ENCODE data around the gene PPARA. TPM values are rescaled to one million over a fixed set of nuclear protein-coding genes. Genes with fewer than 3 reads are reported as not detected.

Gene PPARA
- total RNA-seq, 1 experiment from 2014 or later: 4.9 TPM

DNA sequence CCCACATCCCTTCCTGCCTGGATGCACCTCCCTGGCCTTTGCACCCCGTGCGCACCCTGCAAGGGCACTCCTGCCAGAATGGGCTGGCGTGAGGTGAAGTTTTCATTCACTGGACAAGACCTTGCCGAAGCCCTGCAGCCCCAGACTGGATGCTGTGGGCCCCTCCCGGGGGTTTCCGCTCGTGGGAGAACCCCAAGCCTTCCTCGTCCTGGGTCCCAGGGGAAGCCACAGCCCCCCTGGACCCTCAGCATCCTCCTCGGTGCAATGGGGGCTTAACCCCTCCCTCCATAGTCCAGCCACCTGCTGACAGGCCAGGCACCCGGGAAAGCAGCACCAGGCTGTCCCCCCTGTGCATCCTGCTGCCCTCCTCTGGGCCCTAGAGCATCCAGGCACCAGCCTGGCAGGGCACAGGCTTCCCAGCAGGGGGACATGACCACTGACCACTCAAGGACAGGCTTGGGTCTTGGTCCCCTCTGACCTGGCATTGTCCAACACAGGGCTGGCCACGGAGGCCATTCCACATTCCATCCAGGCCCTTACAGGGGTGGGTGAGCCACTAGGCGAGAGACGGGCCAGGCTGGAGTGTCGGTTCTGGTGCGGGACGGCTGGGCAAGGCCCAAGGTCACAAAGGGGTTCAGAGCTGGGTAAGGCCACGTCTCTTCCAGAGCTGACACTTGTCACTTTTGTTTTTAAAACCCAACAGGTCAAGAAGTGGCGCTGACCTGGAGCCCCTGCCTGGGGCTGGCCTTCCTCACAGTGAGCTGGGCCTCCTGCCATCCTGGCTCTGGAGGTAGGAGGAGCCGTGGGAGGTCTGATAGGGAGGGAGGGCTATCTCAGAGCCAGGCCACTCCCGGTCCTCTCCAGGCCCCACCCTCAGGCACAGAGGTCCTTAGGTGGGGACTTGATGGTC is 41.5 kb upstream of the PPARA start:
- Histone ChIP-seq H3K27me3 (replicated peaks) (no peaks in the 10 kb centered on the region), H3K36me3 (peaks cover 100% of the 10 kb centered on the region), H3K9me3 (replicated peaks) (no peaks in the 10 kb centered on the region), H3K27ac (no peak overlapping the region), H3K4me1 (replicated peaks) (peaks cover 11% of the 10 kb centered on the region), H3K4me3 (no peak overlapping the region)
- peak in 1 of 2 experiments; percentile 33 for DNase-seq (ENCODE audit: low read depth in 1 of 2, low spot score in 2 of 2)

DNA sequence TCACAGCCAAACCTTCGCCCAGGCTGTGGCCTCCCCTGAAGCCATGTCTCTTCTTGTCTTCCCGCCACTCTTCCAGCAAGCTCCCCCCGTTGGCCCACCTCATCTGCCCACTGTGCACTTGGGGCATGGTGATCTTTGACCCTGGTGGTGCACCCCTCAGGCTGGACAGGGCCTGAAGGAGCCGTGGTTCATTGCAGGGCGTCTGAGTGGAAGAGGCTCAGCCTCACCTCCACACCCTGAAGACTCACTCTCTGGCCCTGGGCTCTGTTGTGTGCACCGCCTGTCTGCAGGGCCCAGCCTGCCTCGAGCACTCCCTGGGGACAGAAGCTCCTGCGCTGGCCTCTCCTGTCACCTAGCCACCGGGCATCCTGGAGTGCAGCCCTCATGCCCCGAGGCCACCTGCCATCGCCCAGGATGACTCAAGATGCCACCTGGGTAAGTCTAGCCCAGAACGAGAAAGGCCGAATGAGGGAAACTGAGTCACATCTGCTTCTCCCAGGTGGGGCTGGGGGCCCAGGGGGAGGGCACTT is 40.8 kb upstream of the PPARA start:
- Histone ChIP-seq H3K4me3 (no peak overlapping the region), H3K9me3 (replicated peaks) (no peaks in the 10 kb centered on the region), H3K36me3 (peaks cover 100% of the 10 kb centered on the region), H3K27ac (no peak overlapping the region), H3K4me1 (replicated peaks) (peaks cover 8% of the 10 kb centered on the region), H3K27me3 (replicated peaks) (no peaks in the 10 kb centered on the region)
- no peak for DNase-seq (ENCODE audit: low read depth in 1 of 2, low spot score in 2 of 2)

DNA sequence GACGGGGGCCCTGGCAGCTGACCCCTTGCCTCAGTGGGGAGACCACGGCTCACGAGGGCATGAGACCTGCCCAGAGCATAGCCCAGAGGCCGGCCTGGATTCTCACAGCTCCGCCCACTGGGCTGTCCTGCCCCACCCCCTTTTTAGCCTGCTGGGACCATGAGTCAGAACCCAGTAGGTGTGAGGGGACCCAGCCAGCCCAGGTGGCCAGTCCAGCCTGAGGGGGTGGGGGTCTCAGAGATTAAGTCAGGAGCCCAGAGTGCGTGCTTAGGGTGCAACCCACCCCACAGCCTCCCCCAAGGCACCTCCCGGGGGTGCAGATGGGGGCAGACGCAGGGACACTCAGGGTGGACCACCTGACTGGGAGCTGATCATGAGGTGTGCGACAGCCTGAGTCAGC is 40.1 kb upstream of the PPARA start:
- no peak overlapping the region for H3K4me3 ChIP-seq
- H3K4me1 ChIP-seq (replicated peaks): peaks cover 8% of the 10 kb centered on the region
- no peaks in the 10 kb centered on the region for H3K27me3 ChIP-seq (replicated peaks)
- peak in 1 of 2 experiments; percentile 65 for DNase-seq (ENCODE audit: low read depth in 1 of 2, low spot score in 2 of 2)
- H3K9me3 ChIP-seq (replicated peaks): no peaks in the 10 kb centered on the region
- H3K27ac ChIP-seq: no peak overlapping the region
- H3K36me3 ChIP-seq: peaks cover 100% of the 10 kb centered on the region

DNA sequence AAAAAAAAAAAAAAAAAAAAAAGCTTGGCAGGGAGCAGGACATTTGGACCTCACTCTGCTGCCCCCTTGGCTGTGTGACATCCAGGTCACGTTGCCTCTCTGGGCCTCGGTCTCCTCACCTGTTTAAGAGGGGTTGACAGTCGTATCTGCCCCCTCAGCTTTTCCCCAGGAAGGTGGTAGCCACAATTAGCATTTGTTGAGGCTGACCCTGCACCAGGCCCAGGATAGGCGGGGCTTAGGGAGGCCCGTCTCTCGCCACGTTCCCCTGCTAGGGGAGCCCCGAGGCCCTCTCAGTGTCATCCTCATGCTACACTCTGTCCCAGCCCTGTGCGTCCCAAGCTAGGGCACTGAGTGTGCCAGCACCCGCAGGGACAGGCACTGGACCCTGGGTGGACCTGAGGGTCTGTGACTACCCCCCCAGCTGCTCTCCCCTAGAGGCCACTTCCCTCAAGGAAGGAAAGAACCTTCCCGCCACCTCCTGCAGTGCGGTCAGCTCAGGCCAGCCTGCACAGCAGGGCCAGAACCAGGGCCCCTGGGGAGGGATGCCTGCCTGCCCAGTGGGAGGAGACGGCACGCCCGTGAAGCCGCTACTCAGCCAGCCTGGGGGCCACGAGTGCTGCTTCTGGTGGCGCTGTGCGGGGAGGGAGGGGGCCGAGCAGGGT is 38.5 kb upstream of the PPARA start:
- DNase-seq (ENCODE audit: low read depth in 1 of 2, low spot score in 2 of 2): no peak
- no peaks in the 10 kb centered on the region for H3K9me3 ChIP-seq (replicated peaks)
- peaks cover 90% of the 10 kb centered on the region for H3K36me3 ChIP-seq
- H3K4me3 ChIP-seq: no peak overlapping the region
- H3K27ac ChIP-seq: no peak overlapping the region
- no peaks in the 10 kb centered on the region for H3K27me3 ChIP-seq (replicated peaks)
- H3K4me1 ChIP-seq (replicated peaks): peaks cover 19% of the 10 kb centered on the region

DNA sequence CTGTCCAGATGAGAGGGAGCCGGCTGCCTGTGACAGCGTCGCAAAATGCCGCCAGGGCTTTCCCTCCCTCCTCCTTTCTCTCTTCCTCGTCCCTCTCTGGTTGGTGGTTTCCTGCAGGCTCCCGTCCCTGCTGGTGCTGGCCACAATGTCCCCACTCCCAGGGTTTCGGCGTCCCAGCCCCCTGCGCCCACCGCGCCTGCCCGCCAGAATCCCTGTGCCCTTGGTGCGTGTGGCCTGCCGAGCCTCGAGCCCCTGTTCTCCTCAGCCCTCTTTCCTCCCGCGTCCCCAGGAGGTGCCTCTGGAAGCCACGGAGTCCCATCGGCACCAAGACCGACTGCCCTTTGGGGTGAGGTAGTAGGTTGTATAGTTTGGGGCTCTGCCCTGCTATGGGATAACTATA is 37.9 kb upstream of the PPARA start:
- Histone ChIP-seq H3K36me3 (peaks cover 89% of the 10 kb centered on the region), H3K4me3 (no peak overlapping the region), H3K9me3 (replicated peaks) (no peaks in the 10 kb centered on the region), H3K27me3 (replicated peaks) (no peaks in the 10 kb centered on the region), H3K4me1 (replicated peaks) (peaks cover 20% of the 10 kb centered on the region), H3K27ac (no peak overlapping the region)
- DNase-seq (ENCODE audit: low read depth in 1 of 2, low spot score in 2 of 2): no peak

DNA sequence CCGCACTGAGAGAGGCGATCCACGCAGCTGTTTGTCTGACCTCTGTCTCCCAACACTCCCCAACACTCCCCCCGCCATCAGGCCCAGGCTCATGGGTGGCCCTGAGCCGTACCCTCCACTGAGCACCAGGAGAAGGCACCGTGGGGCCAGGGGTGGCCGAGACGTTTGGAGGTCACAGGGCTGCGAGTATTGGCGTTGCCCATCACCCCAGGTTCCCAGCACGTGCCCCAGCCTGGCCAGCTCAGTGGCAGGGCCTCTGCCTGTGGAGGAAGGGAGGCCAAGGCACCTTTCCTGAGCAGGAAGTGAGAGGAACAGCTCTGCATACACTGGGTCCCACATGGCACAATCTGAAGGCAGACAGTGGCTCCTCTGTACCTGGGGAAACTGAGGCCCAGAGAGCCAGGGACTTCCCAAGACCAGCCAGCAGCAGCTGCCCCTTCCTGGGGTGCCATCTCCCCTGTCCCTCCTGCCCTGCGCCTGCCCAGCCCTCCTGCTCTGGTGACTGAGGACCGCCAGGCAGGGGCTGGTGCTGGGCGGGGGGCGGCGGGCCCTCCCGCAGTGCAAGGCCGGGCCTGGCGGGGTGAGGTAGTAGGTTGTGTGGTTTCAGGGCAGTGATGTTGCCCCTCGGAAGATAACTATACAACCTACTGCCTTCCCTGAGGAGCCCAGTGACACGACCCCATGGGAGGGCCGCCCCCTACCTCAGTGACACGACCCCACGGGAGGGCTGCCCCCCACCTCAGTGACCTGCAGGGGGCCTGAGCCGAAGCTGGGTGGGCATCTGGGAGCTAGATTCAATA is 37.0 kb upstream of the PPARA start:
- no peaks in the 10 kb centered on the region for H3K27me3 ChIP-seq (replicated peaks)
- H3K4me3 ChIP-seq: no peak overlapping the region
- DNase-seq (ENCODE audit: low read depth in 1 of 2, low spot score in 2 of 2): no peak
- no peaks in the 10 kb centered on the region for H3K9me3 ChIP-seq (replicated peaks)
- no peak overlapping the region for H3K27ac ChIP-seq
- H3K4me1 ChIP-seq (replicated peaks): peaks cover 16% of the 10 kb centered on the region
- H3K36me3 ChIP-seq: peaks cover 80% of the 10 kb centered on the region

DNA sequence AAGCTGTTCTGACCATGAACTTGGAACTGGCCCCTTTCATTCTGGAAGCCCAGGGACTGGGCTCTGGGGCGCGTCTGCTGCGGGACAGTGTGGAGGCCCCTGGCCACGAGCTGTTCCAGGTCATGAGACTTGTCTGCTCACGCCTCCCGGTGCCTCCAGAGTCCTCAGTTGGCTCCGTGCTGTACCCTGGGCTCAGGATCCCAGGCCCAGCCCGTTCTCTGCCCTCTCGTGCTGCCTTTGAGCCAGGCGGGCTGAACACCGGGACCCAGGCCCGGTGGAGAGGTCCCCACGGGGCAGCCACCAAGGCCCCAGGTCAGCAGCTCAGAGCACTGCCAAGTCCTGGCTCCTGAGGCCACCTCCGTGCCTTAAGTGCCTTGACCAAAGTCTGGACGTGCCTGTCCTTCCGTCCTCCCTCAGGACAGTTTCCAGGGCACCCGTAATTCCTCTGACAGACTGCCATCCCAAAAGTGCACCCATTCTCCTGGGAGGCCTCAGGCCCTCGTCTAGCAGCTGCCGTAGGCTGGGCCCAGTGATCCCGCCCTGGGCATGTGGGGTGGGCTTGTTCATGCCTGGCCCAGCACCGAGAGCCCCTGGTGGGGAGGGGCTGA is 36.3 kb upstream of the PPARA start:
- DNase-seq (ENCODE audit: low read depth in 1 of 2, low spot score in 2 of 2): no peak
- H3K27me3 ChIP-seq (replicated peaks): no peaks in the 10 kb centered on the region
- no peak overlapping the region for H3K4me3 ChIP-seq
- H3K9me3 ChIP-seq (replicated peaks): no peaks in the 10 kb centered on the region
- peaks cover 73% of the 10 kb centered on the region for H3K36me3 ChIP-seq
- H3K27ac ChIP-seq: no peak overlapping the region
- H3K4me1 ChIP-seq (replicated peaks): peaks cover 16% of the 10 kb centered on the region

DNA sequence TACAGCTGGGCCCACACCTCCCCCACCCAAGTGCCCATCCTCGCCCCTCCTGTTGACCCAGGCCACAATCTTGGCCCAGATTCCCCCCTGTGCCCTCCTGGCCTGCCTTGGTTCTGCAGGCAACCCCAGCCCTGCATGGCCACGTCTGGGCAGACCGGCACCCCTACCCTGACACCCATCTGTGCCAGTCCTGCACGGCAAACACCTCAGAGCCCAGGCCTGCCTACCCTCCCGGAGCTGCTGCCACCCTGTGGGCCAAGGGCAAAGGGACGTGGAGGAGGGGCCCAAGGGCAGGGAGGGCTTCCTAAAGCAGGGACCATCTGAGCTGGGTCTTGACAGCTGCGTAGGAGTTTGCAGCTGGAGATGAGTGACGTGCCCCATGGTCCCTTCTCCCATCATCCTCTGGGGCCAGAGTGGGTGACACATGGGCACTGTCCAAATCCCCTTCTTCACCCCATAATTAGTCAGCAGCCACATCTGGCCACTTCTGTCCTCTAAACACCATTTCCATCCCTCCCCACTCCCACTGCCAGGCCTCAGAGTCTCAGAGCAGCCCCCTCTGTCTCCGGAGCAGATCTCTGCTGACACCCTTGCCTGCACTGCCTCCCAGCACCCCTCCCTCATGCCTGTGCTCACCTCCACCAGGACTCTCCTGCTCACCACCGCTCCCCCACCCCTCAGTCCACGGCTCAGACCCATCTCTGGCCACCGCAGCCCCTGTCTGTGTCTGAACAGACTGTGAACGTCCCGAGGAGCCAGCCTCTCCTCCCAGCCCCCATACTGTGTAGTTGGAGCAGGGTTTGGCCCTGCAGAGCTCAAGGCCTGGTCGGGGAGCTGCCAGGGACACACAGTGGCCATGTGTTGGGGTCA is 35.6 kb upstream of the PPARA start:
- H3K27me3 ChIP-seq (replicated peaks): no peaks in the 10 kb centered on the region
- H3K27ac ChIP-seq: no peak overlapping the region
- H3K9me3 ChIP-seq (replicated peaks): no peaks in the 10 kb centered on the region
- peaks cover 65% of the 10 kb centered on the region for H3K36me3 ChIP-seq
- peak in 1 of 2 experiments; percentile 42 for DNase-seq (ENCODE audit: low read depth in 1 of 2, low spot score in 2 of 2)
- H3K4me3 ChIP-seq: no peak overlapping the region
- peaks cover 16% of the 10 kb centered on the region for H3K4me1 ChIP-seq (replicated peaks)

DNA sequence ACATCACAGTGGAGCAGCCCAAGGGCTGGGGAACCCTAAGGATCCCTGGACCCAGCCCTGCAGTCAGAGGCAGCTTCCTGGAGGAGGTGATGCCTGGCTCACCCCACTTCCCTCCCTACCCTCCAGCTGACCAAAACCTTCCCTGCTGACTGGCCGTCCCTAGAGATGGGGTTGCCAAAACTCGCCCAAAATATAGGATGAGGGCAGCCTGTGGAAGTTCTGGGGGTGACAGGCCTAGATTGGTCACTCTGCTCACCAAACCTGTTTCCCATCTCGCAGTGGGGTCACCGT is 35.0 kb upstream of the PPARA start:
- H3K27ac ChIP-seq: no peak overlapping the region
- peaks cover 15% of the 10 kb centered on the region for H3K4me1 ChIP-seq (replicated peaks)

DNA sequence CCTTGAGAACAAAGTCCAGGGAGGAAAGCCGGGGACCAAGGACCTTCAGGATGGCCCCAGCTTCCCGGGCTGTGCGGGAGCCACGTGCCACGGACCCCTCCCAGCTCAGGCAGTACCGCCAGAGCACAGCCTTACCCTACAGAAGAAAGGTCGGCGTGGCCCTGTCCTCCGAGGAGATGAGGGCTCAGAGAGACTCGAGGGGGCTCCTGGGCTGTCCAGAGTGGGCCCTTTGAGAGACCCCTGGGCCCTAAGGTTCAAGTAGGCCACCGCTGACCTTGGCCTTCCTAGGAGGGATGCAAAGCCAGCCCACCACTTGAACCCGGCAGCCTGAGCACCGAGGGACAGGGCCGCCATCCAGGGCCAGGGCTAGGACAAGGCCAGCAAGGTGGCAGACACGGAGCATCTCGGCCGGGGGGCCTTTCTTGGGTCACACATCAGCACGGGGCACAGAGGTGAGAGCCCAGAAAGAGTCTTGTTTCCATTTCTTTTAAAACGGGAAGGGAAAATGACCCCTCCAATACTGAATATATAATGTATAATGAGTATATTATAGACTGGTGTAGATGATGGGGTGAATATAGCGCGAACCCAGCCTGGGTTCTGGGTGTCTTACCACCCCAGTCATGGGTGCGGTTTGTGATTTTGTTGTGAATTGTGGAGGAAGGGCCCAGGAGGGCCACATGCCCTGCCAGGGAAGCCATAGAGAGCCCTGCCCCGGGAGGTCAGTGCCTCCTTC is 34.4 kb upstream of the PPARA start:
- DNase-seq (ENCODE audit: low read depth in 1 of 2, low spot score in 2 of 2): peak in 1 of 2 experiments; percentile 55
- Histone ChIP-seq H3K36me3 (peaks cover 54% of the 10 kb centered on the region), H3K9me3 (replicated peaks) (no peaks in the 10 kb centered on the region), H3K27ac (no peak overlapping the region), H3K27me3 (replicated peaks) (no peaks in the 10 kb centered on the region), H3K4me1 (replicated peaks) (peaks cover 11% of the 10 kb centered on the region), H3K4me3 (no peak overlapping the region)

More for the DNA sequence above, 35.0 kb upstream of the PPARA start:
- H3K9me3 ChIP-seq (replicated peaks): no peaks in the 10 kb centered on the region
- H3K27me3 ChIP-seq (replicated peaks): no peaks in the 10 kb centered on the region
- H3K4me3 ChIP-seq: no peak overlapping the region
- DNase-seq (ENCODE audit: low read depth in 1 of 2, low spot score in 2 of 2): no peak
- H3K36me3 ChIP-seq: peaks cover 59% of the 10 kb centered on the region

DNA sequence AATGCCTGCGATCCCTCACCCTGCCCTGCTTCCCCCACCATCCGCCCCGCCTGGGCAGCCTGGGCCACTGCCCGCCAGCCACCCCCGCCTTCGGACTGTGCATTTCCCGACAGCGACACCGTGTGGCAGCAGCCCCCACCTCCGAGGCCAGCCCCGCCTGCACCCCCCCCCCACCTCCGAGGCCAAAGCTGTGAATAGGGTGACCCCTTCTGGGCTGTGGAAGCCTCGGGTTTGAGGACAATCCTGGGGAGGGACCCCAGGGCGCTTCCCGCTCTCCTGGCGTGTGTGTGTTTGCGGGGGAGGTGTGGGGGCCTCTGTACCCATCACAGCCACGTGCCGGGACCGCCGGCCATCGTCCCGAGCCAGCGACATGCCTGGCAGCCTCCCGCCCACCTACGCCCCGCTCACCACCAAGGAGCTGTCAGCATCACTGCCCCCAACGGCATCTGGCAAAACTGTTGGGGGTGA is 33.8 kb upstream of the PPARA start:
- H3K4me3 ChIP-seq: no peak overlapping the region
- H3K9me3 ChIP-seq (replicated peaks): no peaks in the 10 kb centered on the region
- H3K4me1 ChIP-seq (replicated peaks): peaks cover 11% of the 10 kb centered on the region
- no peak overlapping the region for H3K27ac ChIP-seq
- H3K27me3 ChIP-seq (replicated peaks): no peaks in the 10 kb centered on the region
- peak; percentile 64 to 93 for DNase-seq (ENCODE audit: low read depth in 1 of 2, low spot score in 2 of 2)
- peaks cover 48% of the 10 kb centered on the region for H3K36me3 ChIP-seq
